HEK293 (cell line): Measurements from ENCODE around the gene SMTNL2.

Experiments
- CTCF ChIA-PET: fragments of 350-600 bp; formaldehyde crosslinking; extraction: SDS; loops from one replicate; lab custom pipeline; 2021; ENCODE audit warnings: antibody characterized with exemption; lab: Yijun Ruan, JAX
- POLR2A ChIA-PET: fragments of 300-600 bp; formaldehyde crosslinking; extraction: SDS; loops from one replicate; lab custom pipeline; 2020; ENCODE audit warnings: antibody characterized with exemption, inconsistent platforms; lab: Yijun Ruan, JAX
- H3K27ac ChIP-seq: fragments of 200-500 bp; sonication (Bioruptor generic); 2 replicates; pipeline ENCODE4 v1.5.1; 2014; ENCODE audit warnings: low read depth, low read length, control low read depth, inconsistent platforms; ENCODE audit errors: extremely low read depth
- H3K36me3 ChIP-seq, 2 experiments: fragments of 200-500 bp in 1 of 2; sonication (Bioruptor generic) in 1 of 2; 1 replicate in 1 of 2; 2 replicates in 1 of 2; pipeline ENCODE4 v1.5.1; 2014 to 2017; ENCODE audit warnings: inconsistent platforms in 2 of 2, low read length in 2 of 2; ENCODE audit not compliant: control insufficient read depth in 2 of 2, insufficient read depth in 1 of 2
- H3K4me1 ChIP-seq: fragments of 200-500 bp; sonication (Bioruptor generic); 2 replicates; pipeline ENCODE4 v1.5.1; 2014; ENCODE audit warnings: mild to moderate bottlenecking, low read length, inconsistent platforms; ENCODE audit not compliant: control insufficient read depth, insufficient read depth
- H3K4me3 ChIP-seq: 2 replicates; pipeline ENCODE4 v1.5.1; 2011; ENCODE audit warnings: low read depth, mild to moderate bottlenecking, control low read depth, low read length, moderate library complexity
- H3K9me3 ChIP-seq: fragments of 200-500 bp; sonication (Bioruptor generic); 2 replicates; pipeline ENCODE4 v1.5.1; 2014; ENCODE audit warnings: low read depth, low read length, inconsistent platforms; ENCODE audit not compliant: control insufficient read depth, insufficient read depth
- BCL11A ChIP-seq: fragments of 450-650 bp; formaldehyde crosslinking; IDR thresholded peaks from 2 replicates; pipeline ENCODE4 v1.5.1; 2016; ENCODE audit warnings: low read depth, missing biosample characterization, missing genetic modification characterization
- BCL11B ChIP-seq: fragments of 450-650 bp; formaldehyde crosslinking; IDR thresholded peaks from 2 replicates; pipeline ENCODE4 v1.5.1; 2016; ENCODE audit warnings: low read depth, missing biosample characterization, missing genetic modification characterization
- KLF1 ChIP-seq: fragments of 450-650 bp; formaldehyde crosslinking; IDR thresholded peaks from 2 replicates; pipeline ENCODE4 v1.5.1; 2016; ENCODE audit warnings: missing biosample characterization, missing genetic modification characterization
- KLF7 ChIP-seq: fragments of 450-650 bp; formaldehyde crosslinking; IDR thresholded peaks from 2 replicates; pipeline ENCODE4 v1.5.1; 2016; ENCODE audit warnings: missing biosample characterization, missing genetic modification characterization, borderline replicate concordance
- KLF8 ChIP-seq: fragments of 450-650 bp; formaldehyde crosslinking; IDR thresholded peaks from 2 replicates; pipeline ENCODE4 v1.5.1; 2016; ENCODE audit warnings: missing biosample characterization, missing genetic modification characterization
- MZF1 ChIP-seq: fragments of 450-650 bp; formaldehyde crosslinking; IDR thresholded peaks from 2 replicates; pipeline ENCODE4 v1.5.1; 2017; ENCODE audit warnings: missing biosample characterization, missing genetic modification characterization, borderline replicate concordance
- PRDM1 ChIP-seq: fragments of 450-650 bp; formaldehyde crosslinking; IDR thresholded peaks from 2 replicates; pipeline ENCODE4; 2016; ENCODE audit warnings: missing biosample characterization, missing genetic modification characterization
- SP3 ChIP-seq: fragments of 450-650 bp; formaldehyde crosslinking; IDR thresholded peaks from 2 replicates; pipeline ENCODE4 v1.5.1; 2016; ENCODE audit warnings: missing biosample characterization, missing genetic modification characterization
- ZBTB20 ChIP-seq: fragments of 450-650 bp; formaldehyde crosslinking; IDR thresholded peaks from 2 replicates; pipeline ENCODE4 v1.5.1; 2016; ENCODE audit warnings: missing biosample characterization, missing genetic modification characterization
- ZNF112 ChIP-seq: fragments of 450-650 bp; formaldehyde crosslinking; IDR thresholded peaks from 2 replicates; pipeline ENCODE4 v1.5.0; 2017; ENCODE audit warnings: missing biosample characterization, missing genetic modification characterization
- ZNF157 ChIP-seq: fragments of 450-650 bp; formaldehyde crosslinking; IDR thresholded peaks from 2 replicates; pipeline ENCODE4 v1.5.1; 2016; ENCODE audit warnings: missing biosample characterization, missing genetic modification characterization
- ZNF302 ChIP-seq: fragments of 450-650 bp; formaldehyde crosslinking; IDR thresholded peaks from 2 replicates; pipeline ENCODE4 v1.5.1; 2016; ENCODE audit warnings: missing biosample characterization, missing genetic modification characterization, low read depth
- ZNF518A ChIP-seq: fragments of 450-650 bp; formaldehyde crosslinking; conservative IDR thresholded peaks from 2 replicates; pipeline ENCODE4 v1.5.1; 2016; ENCODE audit warnings: low read depth, missing biosample characterization, missing genetic modification characterization
- ZNF521 ChIP-seq: fragments of 450-650 bp; formaldehyde crosslinking; IDR thresholded peaks from 2 replicates; pipeline ENCODE4 v1.5.1; 2017; ENCODE audit warnings: missing biosample characterization, mild to moderate bottlenecking, missing genetic modification characterization
- ZNF561 ChIP-seq: fragments of 450-650 bp; IDR thresholded peaks from 2 replicates; pipeline ENCODE4 v1.5.1; 2018; ENCODE audit warnings: missing biosample characterization, missing genetic modification characterization, borderline replicate concordance
- ZNF629 ChIP-seq: fragments of 450-650 bp; formaldehyde crosslinking; IDR thresholded peaks from 2 replicates; pipeline ENCODE4 v1.5.1; 2017; ENCODE audit warnings: missing biosample characterization, missing genetic modification characterization
- ZNF639 ChIP-seq: fragments of 450-650 bp; formaldehyde crosslinking; IDR thresholded peaks from 2 replicates; pipeline ENCODE4 v1.5.1; 2016; ENCODE audit warnings: missing biosample characterization, missing genetic modification characterization
- ZNF701 ChIP-seq: fragments of 450-650 bp; formaldehyde crosslinking; IDR thresholded peaks from 2 replicates; pipeline ENCODE4 v1.5.1; 2016; ENCODE audit warnings: missing biosample characterization, missing genetic modification characterization
- ZSCAN30 ChIP-seq: fragments of 450-650 bp; IDR thresholded peaks from 2 replicates; pipeline ENCODE4 v1.5.1; 2018; ENCODE audit warnings: missing biosample characterization, mild to moderate bottlenecking, missing genetic modification characterization, moderate library complexity
- TF ChIP-seq, protein P1 (sequence below): fragments of 450-650 bp; IDR thresholded peaks from 2 replicates; pipeline ENCODE4 v1.5.1; 2018; ENCODE audit warnings: missing biosample characterization, missing genetic modification characterization
- TF ChIP-seq, protein P2 (sequence below): fragments of 450-650 bp; IDR thresholded peaks from 2 replicates; pipeline ENCODE4 v1.5.1; 2018; ENCODE audit warnings: missing biosample characterization, mild to moderate bottlenecking, missing genetic modification characterization

Gene SMTNL2

GRCh38 chr17:4559139-4559791 is 25.1 kb upstream of the SMTNL2 start:
- POLR2A ChIA-PET = no interaction called here
- Histone ChIP-seq H3K36me3 (peaks cover 0 to 2% of the 10 kb centered on the region in 2 experiments; a peak in 1 of 3 replicates), H3K4me1 (peaks cover 3% of the 10 kb centered on the region; the same call in 1 of the 2 replicates), H3K4me3 (no peak overlapping the region), H3K9me3 (no peaks in the 10 kb centered on the region), H3K27ac (no peak overlapping the region)
- CTCF ChIA-PET = interaction anchor here (1.0 to 1.8 kb wide), 3 partner anchors 31 to 67 kb away, joined by 3 to 6 read pairs (median 5); no protein-coding TSS in a partner anchor
- TF ChIP-seq BCL11B (tag by site-specific recombination) (peak; percentile 98), BCL11A (tag by site-specific recombination) (peak; percentile 94)
- TF ChIP-seq, protein P1, sequence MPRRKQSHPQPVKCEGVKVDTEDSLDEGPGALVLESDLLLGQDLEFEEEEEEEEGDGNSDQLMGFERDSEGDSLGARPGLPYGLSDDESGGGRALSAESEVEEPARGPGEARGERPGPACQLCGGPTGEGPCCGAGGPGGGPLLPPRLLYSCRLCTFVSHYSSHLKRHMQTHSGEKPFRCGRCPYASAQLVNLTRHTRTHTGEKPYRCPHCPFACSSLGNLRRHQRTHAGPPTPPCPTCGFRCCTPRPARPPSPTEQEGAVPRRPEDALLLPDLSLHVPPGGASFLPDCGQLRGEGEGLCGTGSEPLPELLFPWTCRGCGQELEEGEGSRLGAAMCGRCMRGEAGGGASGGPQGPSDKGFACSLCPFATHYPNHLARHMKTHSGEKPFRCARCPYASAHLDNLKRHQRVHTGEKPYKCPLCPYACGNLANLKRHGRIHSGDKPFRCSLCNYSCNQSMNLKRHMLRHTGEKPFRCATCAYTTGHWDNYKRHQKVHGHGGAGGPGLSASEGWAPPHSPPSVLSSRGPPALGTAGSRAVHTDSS = no peak

- Histone ChIP-seq H3K4me1 (peaks cover 3% of the 10 kb centered on the region; the same call in 1 of the 2 replicates), H3K36me3 (no peaks in the 10 kb centered on the region), H3K27ac (no peak overlapping the region), H3K9me3 (no peaks in the 10 kb centered on the region), H3K4me3 (no peak overlapping the region)
- ChIA-PET POLR2A (no interaction called here), CTCF (interaction anchor here (0.5 to 1.8 kb wide), 5 partner anchors 9 to 296 kb away, joined by 3 to 6 read pairs (median 3); no protein-coding TSS in a partner anchor)
- no peak for TF ChIP-seq KLF7 (tag by site-specific recombination)
- TF ChIP-seq ZNF521 (tag by site-specific recombination) = no peak
- no peak for TF ChIP-seq ZNF629 (tag by site-specific recombination)
- no peak for TF ChIP-seq ZNF561 (tag by site-specific recombination)
- TF ChIP-seq MZF1 (tag by site-specific recombination) = no peak
- TF ChIP-seq ZNF302 (tag by site-specific recombination) = no peak
- no peak for TF ChIP-seq ZNF112
- no peak for TF ChIP-seq ZNF518A (tag by site-specific recombination)
- TF ChIP-seq KLF1 = no peak
- TF ChIP-seq ZNF639 = no peak
- TF ChIP-seq ZBTB20 (tag by site-specific recombination) = no peak
- no peak for TF ChIP-seq SP3 (tag by site-specific recombination)
- no peak for TF ChIP-seq KLF8 (tag by site-specific recombination)
- TF ChIP-seq, protein P2, sequence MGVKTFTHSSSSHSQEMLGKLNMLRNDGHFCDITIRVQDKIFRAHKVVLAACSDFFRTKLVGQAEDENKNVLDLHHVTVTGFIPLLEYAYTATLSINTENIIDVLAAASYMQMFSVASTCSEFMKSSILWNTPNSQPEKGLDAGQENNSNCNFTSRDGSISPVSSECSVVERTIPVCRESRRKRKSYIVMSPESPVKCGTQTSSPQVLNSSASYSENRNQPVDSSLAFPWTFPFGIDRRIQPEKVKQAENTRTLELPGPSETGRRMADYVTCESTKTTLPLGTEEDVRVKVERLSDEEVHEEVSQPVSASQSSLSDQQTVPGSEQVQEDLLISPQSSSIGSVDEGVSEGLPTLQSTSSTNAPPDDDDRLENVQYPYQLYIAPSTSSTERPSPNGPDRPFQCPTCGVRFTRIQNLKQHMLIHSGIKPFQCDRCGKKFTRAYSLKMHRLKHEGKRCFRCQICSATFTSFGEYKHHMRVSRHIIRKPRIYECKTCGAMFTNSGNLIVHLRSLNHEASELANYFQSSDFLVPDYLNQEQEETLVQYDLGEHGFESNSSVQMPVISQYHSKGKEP (tag by site-specific recombination) = no peak
- TF ChIP-seq ZNF157 (tag by site-specific recombination) = no peak
- no peak for TF ChIP-seq ZSCAN30 (tag by site-specific recombination)
- no peak for TF ChIP-seq ZNF701 (tag by site-specific recombination)
- no peak for TF ChIP-seq PRDM1 (tag by site-specific recombination)
These were observed 24.4 kb upstream of the SMTNL2 start for GRCh38 chr17:4559966-4560365.
